OCI-LY1 (cell line): Measurements from ENCODE around the gene CHCHD10.

Experiments
- H2AFZ ChIP-seq: fragments of 200-600 bp; sonication (generic), shearing (Covaris generic); 2 replicates; pipeline ENCODE4 v1.6.0; 2014; ENCODE audit warnings: antibody characterized with exemption, mild to moderate bottlenecking, low read length
- H3F3A ChIP-seq: fragments of 200-600 bp; sonication (generic), shearing (Covaris generic); 2 replicates; pipeline ENCODE4 v1.6.0; 2014; ENCODE audit warnings: mild to moderate bottlenecking, antibody characterized with exemption, low read length, moderate library complexity; ENCODE audit not compliant: insufficient read depth
- H3K27ac ChIP-seq: fragments of 200-600 bp; sonication (generic); 2 replicates; pipeline ENCODE4 v1.5.1; 2014; ENCODE audit warnings: low read length, mixed run types, mild to moderate bottlenecking, low read depth; ENCODE audit not compliant: poor library complexity, severe bottlenecking
- H3K27me3 ChIP-seq: fragments of 200-600 bp; sonication (generic); 2 replicates; pipeline ENCODE4 v1.6.0; 2014; ENCODE audit warnings: antibody characterized with exemption, mild to moderate bottlenecking, low read length, moderate library complexity; ENCODE audit not compliant: insufficient read depth
- H3K36me3 ChIP-seq: fragments of 200-600 bp; sonication (generic); 2 replicates; pipeline ENCODE4 v1.6.1; 2014; ENCODE audit warnings: mild to moderate bottlenecking, antibody characterized with exemption, low read length, moderate library complexity, mixed read lengths; ENCODE audit not compliant: insufficient read depth
- H3K4me1 ChIP-seq: fragments of 200-600 bp; sonication (generic); 2 replicates; pipeline ENCODE4 v1.5.1; 2014; ENCODE audit warnings: mild to moderate bottlenecking, low read length, moderate library complexity; ENCODE audit not compliant: insufficient read depth, severe bottlenecking
- H3K4me2 ChIP-seq: fragments of 200-600 bp; sonication (generic), shearing (Covaris generic); 2 replicates; pipeline ENCODE4 v1.6.1; 2014; ENCODE audit warnings: low read length
- H3K4me3 ChIP-seq: fragments of 200-600 bp; sonication (generic); 2 replicates; pipeline ENCODE4 v1.5.1; 2014; ENCODE audit warnings: low read length, low read depth, mild to moderate bottlenecking, mixed read lengths; ENCODE audit not compliant: poor library complexity, severe bottlenecking
- H3K79me2 ChIP-seq: fragments of 200-600 bp; shearing (Covaris generic); 2 replicates; pipeline ENCODE4 v1.6.1; 2016; ENCODE audit warnings: mixed run types, low read length, mixed read lengths; ENCODE audit not compliant: insufficient read depth
- H3K9ac ChIP-seq: fragments of 200-600 bp; sonication (generic), shearing (Covaris generic); 2 replicates; pipeline ENCODE4 v1.6.1; 2014; ENCODE audit warnings: mild to moderate bottlenecking, low read length, mixed read lengths
- H3K9me2 ChIP-seq: fragments of 200-600 bp; sonication (generic), shearing (Covaris generic); 2 replicates; pipeline ENCODE4 v1.6.1; 2014; ENCODE audit warnings: low read depth, mild to moderate bottlenecking, low read length, mixed read lengths
- H3K9me3 ChIP-seq: fragments of 200-600 bp; shearing (Covaris generic); 2 replicates; pipeline ENCODE4 v1.6.1; 2014; ENCODE audit warnings: low read length, mixed read lengths
- H4K20me1 ChIP-seq: fragments of 200-600 bp; sonication (generic), shearing (Covaris generic); 2 replicates; pipeline ENCODE4 v1.6.0; 2016; ENCODE audit warnings: mild to moderate bottlenecking, low read length; ENCODE audit not compliant: insufficient read depth
- CTCF ChIP-seq: fragments of 200-600 bp; sonication (generic), shearing (Covaris generic); IDR thresholded peaks from 2 replicates; pipeline ENCODE4 v1.5.1; 2017; ENCODE audit warnings: mild to moderate bottlenecking, antibody characterized with exemption, low read length, moderate library complexity, mixed read lengths
- EZH2 ChIP-seq: fragments of 200-600 bp; sonication (generic), shearing (Covaris generic); IDR thresholded peaks from 2 replicates; pipeline ENCODE4 v1.8.0; 2017; ENCODE audit warnings: borderline replicate concordance, mixed run types, mild to moderate bottlenecking, antibody characterized with exemption, low read length, moderate library complexity, mixed read lengths

CHCHD10 gene

GRCh38 chr22:23722724-23723123 lies 45.0 kb downstream of the CHCHD10 start:
- H3K9ac ChIP-seq = no peak overlapping the region
- H3K4me3 ChIP-seq = no peak overlapping the region
- no peaks in the 10 kb centered on the region for H4K20me1 ChIP-seq
- no peak overlapping the region for H2AFZ ChIP-seq
- H3K27ac ChIP-seq = no peak overlapping the region
- no peaks in the 10 kb centered on the region for H3K9me3 ChIP-seq
- no peaks in the 10 kb centered on the region for H3K4me1 ChIP-seq
- no peak overlapping the region for H3K4me2 ChIP-seq
- H3K79me2 ChIP-seq = no peaks in the 10 kb centered on the region
- no peaks in the 10 kb centered on the region for H3F3A ChIP-seq
- no peak for TF ChIP-seq EZH2
- TF ChIP-seq CTCF = no peak
- no peaks in the 10 kb centered on the region for H3K9me2 ChIP-seq
- no peaks in the 10 kb centered on the region for H3K36me3 ChIP-seq
- H3K27me3 ChIP-seq = no peaks in the 10 kb centered on the region

- Histone ChIP-seq H3K4me2 (no peak overlapping the region), H3K79me2 (no peaks in the 10 kb centered on the region), H3K4me1 (peaks cover 4% of the 10 kb centered on the region), H3K27ac (no peak overlapping the region), H3K9me3 (no peaks in the 10 kb centered on the region), H2AFZ (no peak overlapping the region), H3K27me3 (no peaks in the 10 kb centered on the region), H3K36me3 (no peaks in the 10 kb centered on the region), H3K9me2 (no peaks in the 10 kb centered on the region), H3K4me3 (no peak overlapping the region), H4K20me1 (no peaks in the 10 kb centered on the region), H3K9ac (no peak overlapping the region), H3F3A (no peaks in the 10 kb centered on the region)
- TF ChIP-seq CTCF (no peak), EZH2 (no peak)
These were observed 45.6 kb downstream of the CHCHD10 start for GRCh38 chr22:23722160-23722559.

- no peaks in the 10 kb centered on the region for H3F3A ChIP-seq
- H4K20me1 ChIP-seq = no peaks in the 10 kb centered on the region
- no peaks in the 10 kb centered on the region for H3K9me2 ChIP-seq
- H3K79me2 ChIP-seq = no peaks in the 10 kb centered on the region
- H3K36me3 ChIP-seq = no peaks in the 10 kb centered on the region
- no peak overlapping the region for H2AFZ ChIP-seq
- H3K9me3 ChIP-seq = no peaks in the 10 kb centered on the region
- H3K4me1 ChIP-seq = peaks cover 12% of the 10 kb centered on the region
- H3K27me3 ChIP-seq = no peaks in the 10 kb centered on the region
- no peak overlapping the region for H3K4me3 ChIP-seq
- TF ChIP-seq EZH2 = no peak
- TF ChIP-seq CTCF = no peak
- H3K9ac ChIP-seq = no peak overlapping the region
- H3K27ac ChIP-seq = no peak overlapping the region
- no peak overlapping the region for H3K4me2 ChIP-seq
These were observed 46.9 kb downstream of the CHCHD10 start for GRCh38 chr22:23720855-23721254.
